Stimulated activated naive CD4-positive, alpha-beta T cell (primary cell): Measurements from ENCODE around the gene SNRPA.
A peak's percentile ranks its signal among the peaks of the same experiment; 100 is the strongest.
"Not testable (repeated sequence)": the region's sequence is repeated elsewhere in the genome, so short reads cannot be mapped to it uniquely, and the experiment has no call there.

Source experiments
- DNase-seq, 6 experiments: peaks; one replicate each; lab custom pipeline; 2025; lab: John Stamatoyannopoulos, UW

Gene SNRPA

GRCh38 chr19:40801426-40802299, 50.7 kb downstream of the SNRPA start:
- peak in 1 of 6 experiments; percentile 16 for DNase-seq

GRCh38 chr19:40802300-40803169, 51.5 kb downstream of the SNRPA start:
- DNase-seq, result no peak

GRCh38 chr19:40803170-40803856, 52.3 kb downstream of the SNRPA start:
- DNase-seq, result no peak

GRCh38 chr19:40803857-40804782, 53.1 kb downstream of the SNRPA start:
- peak; percentile 50 to 87 (median 79) for DNase-seq

GRCh38 chr19:40804783-40805242, 53.8 kb downstream of the SNRPA start:
- DNase-seq, result no peak

GRCh38 chr19:40805258-40805868, 54.4 kb downstream of the SNRPA start:
- DNase-seq, result peak in 4 of 6 experiments; percentile 16 to 50 (median 30)

GRCh38 chr19:40806423-40807146, 55.6 kb downstream of the SNRPA start:
- peak; percentile 65 to 81 (median 76) for DNase-seq

- no peak for DNase-seq
Observed at GRCh38 chr19:40807147-40808020, 56.4 kb downstream of the SNRPA start.

GRCh38 chr19:40808021-40808325, 57.0 kb downstream of the SNRPA start:
- DNase-seq, result no peak

GRCh38 chr19:40808497-40808896, 57.5 kb downstream of the SNRPA start:
- no peak for DNase-seq

GRCh38 chr19:40809358-40810086, 58.5 kb downstream of the SNRPA start:
- DNase-seq, result no peak

GRCh38 chr19:40810160-40810559, 59.2 kb downstream of the SNRPA start:
- DNase-seq, result no peak

- peak in 5 of 6 experiments; percentile 19 to 59 (median 39) for DNase-seq
Observed at GRCh38 chr19:40810649-40811408, 59.8 kb downstream of the SNRPA start.

- peak; percentile 21 to 60 (median 37) for DNase-seq
Observed at GRCh38 chr19:40811478-40812341, 60.7 kb downstream of the SNRPA start.

- not testable (repeated sequence) for DNase-seq
Observed at GRCh38 chr19:40812571-40812970, 61.6 kb downstream of the SNRPA start.

GRCh38 chr19:40813182-40813581, 62.2 kb downstream of the SNRPA start:
- DNase-seq, result no peak
